Measurements from ENCODE around the gene APOA4. TPM values are rescaled to one million over a fixed set of nuclear protein-coding genes. Genes with fewer than 3 reads are reported as not detected.

The APOA4 gene
- total and polyA plus RNA-seq, 2 of the 13 experiments (the other 11 are each of a cell fraction or from before 2014, with no cell fraction given): 3.8 to 7.2 TPM

GRCh38 chr11:116808262-116809175 lies 14.6 kb downstream of the APOA4 start (continued):
- TF ChIP-seq, protein P1, sequence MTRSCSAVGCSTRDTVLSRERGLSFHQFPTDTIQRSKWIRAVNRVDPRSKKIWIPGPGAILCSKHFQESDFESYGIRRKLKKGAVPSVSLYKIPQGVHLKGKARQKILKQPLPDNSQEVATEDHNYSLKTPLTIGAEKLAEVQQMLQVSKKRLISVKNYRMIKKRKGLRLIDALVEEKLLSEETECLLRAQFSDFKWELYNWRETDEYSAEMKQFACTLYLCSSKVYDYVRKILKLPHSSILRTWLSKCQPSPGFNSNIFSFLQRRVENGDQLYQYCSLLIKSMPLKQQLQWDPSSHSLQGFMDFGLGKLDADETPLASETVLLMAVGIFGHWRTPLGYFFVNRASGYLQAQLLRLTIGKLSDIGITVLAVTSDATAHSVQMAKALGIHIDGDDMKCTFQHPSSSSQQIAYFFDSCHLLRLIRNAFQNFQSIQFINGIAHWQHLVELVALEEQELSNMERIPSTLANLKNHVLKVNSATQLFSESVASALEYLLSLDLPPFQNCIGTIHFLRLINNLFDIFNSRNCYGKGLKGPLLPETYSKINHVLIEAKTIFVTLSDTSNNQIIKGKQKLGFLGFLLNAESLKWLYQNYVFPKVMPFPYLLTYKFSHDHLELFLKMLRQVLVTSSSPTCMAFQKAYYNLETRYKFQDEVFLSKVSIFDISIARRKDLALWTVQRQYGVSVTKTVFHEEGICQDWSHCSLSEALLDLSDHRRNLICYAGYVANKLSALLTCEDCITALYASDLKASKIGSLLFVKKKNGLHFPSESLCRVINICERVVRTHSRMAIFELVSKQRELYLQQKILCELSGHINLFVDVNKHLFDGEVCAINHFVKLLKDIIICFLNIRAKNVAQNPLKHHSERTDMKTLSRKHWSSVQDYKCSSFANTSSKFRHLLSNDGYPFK (CRISPR knock-in tag; IDR thresholded peaks at IDR 0.05; ENCODE audit: borderline replicate concordance): no peak; the same call in 1 of the 2 replicates
- TF ChIP-seq ZNF343 (CRISPR knock-in tag; IDR thresholded peaks at IDR 0.05) (peak; percentile 82; the same call in 1 of the 2 replicates), HNF1B (CRISPR knock-in tag; IDR thresholded peaks at IDR 0.05) (no peak), ZNF629 (CRISPR knock-in tag; conservative IDR thresholded peaks at IDR 0.05) (peak; percentile 52), SNAI1 (CRISPR knock-in tag; IDR thresholded peaks at IDR 0.05; ENCODE audit: borderline replicate concordance) (0 out of 2 replicates have a peak, but pooled peaks have one; percentile 52), ASH2L (IDR thresholded peaks at IDR 0.05; ENCODE audit: insufficient read length, low read depth, low read length) (peak; percentile 99), KMT2B (CRISPR knock-in tag; IDR thresholded peaks at IDR 0.05) (peak; percentile 40; the same call in 1 of the 2 replicates), CHCHD3 (CRISPR knock-in tag; IDR thresholded peaks at IDR 0.05) (no peak), NONO (IDR thresholded peaks at IDR 0.05) (no peak), NONO (CRISPR knock-in tag; conservative IDR thresholded peaks at IDR 0.05) (no peak), CTCF (CRISPR knock-in tag; IDR thresholded peaks at IDR 0.05) (0 out of 2 replicates have a peak, but pooled peaks have one; percentile 13), ZNF224 (CRISPR knock-in tag; IDR thresholded peaks at IDR 0.05) (0 out of 2 replicates have a peak, but pooled peaks have one; percentile 6), JDP2 (CRISPR knock-in tag; IDR thresholded peaks at IDR 0.05; ENCODE audit: borderline replicate concordance) (no peak; the same call in 1 of the 2 replicates), ZNF260 (CRISPR knock-in tag; IDR thresholded peaks at IDR 0.05; ENCODE audit: borderline replicate concordance, low read depth) (no peak), GTF2F1 (IDR thresholded peaks at IDR 0.05; ENCODE audit: low read length) (no peak), ATM (IDR thresholded peaks at IDR 0.05; ENCODE audit: borderline replicate concordance) (no peak), ZBTB14 (CRISPR knock-in tag; IDR thresholded peaks at IDR 0.05) (no peak), ZNF672 (CRISPR knock-in tag; IDR thresholded peaks at IDR 0.05) (no peak), ZSCAN21 (CRISPR knock-in tag; IDR thresholded peaks at IDR 0.05; ENCODE audit: borderline replicate concordance) (no peak; the same call in 1 of the 2 replicates)
- TF ChIP-seq, protein P2, sequence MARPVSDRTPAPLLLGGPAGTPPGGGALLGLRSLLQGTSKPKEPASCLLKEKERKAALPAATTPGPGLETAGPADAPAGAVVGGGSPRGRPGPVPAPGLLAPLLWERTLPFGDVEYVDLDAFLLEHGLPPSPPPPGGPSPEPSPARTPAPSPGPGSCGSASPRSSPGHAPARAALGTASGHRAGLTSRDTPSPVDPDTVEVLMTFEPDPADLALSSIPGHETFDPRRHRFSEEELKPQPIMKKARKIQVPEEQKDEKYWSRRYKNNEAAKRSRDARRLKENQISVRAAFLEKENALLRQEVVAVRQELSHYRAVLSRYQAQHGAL (CRISPR knock-in tag; IDR thresholded peaks at IDR 0.05; ENCODE audit: not compliant biosample characterization): peak; percentile 10

All from HepG2 (cell line).